Measurements from ENCODE around the gene IGSF10. TPM values are rescaled to one million over a fixed set of nuclear protein-coding genes. Genes with fewer than 3 reads are reported as not detected.
"Not testable (repeated sequence)": the region's sequence is repeated elsewhere in the genome, so short reads cannot be mapped to it uniquely, and the experiment has no call there.

IGSF10 gene
- total RNA-seq: under 0.01 TPM in 1 of 2 replicates, not detected in the other

GRCh38 chr3:151460774-151461450, at the start of gene IGSF10:
Gene IGSF10, minus strand, starts transcription at chr3:151461061. Its CDS starts 2,352 bp downstream, at chr3:151458709.
- DNase-seq (ENCODE audit: low read depth in 2 of 2): no peak

- not testable (repeated sequence) for DNase-seq (ENCODE audit: low read depth in 2 of 2)
Measured at GRCh38 chr3:151509468-151510135, 48.7 kb upstream of the IGSF10 start.

DNA sequence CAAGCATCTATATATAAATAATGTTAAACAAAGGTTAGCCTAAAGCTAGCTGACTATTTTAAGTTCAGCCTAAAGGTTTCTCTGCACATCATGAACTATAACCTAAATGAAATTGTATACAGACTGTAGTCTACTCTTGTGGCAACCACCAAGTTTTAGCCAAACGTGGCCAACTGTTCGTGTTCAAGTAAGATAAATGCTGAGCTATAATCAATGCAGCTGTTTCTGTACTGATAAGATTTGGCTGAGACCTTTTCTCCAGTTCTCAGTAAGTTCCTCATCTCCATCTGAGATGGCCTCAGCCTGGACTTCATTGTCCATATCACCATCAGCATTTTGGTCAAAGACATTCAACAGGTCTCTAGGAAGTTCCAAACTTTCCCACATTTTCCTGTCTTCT, 43.7 kb upstream of the IGSF10 start:
- DNase-seq (ENCODE audit: low read depth in 2 of 2): no peak

DNA sequence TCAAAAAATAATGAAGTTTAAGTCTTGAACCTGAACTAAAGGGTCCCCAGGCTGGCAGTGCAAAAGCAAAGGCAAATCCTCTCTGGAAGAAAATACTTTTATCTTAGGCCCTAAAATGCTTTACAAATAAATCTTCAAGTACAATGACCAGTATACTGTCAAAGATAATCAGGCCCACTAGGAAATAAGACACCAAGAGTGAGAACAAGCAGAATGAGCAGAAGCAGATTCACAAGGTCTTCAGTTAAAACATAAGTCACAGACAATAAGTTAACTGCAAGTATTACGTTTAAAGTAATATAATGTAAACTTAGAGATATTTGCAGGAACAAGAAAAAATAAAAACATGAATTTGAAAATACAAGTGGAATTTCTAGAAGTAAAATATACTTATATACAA, 42.2 kb upstream of the IGSF10 start:
- no peak for DNase-seq (ENCODE audit: low read depth in 2 of 2)

GRCh38 chr3:151501923-151502632, 41.2 kb upstream of the IGSF10 start:
- DNase-seq (ENCODE audit: low read depth in 2 of 2): peak in 1 of 2 donors; percentile 25

GRCh38 chr3:151501171-151501922, 40.5 kb upstream of the IGSF10 start:
- no peak for DNase-seq (ENCODE audit: low read depth in 2 of 2)

GRCh38 chr3:151499168-151499567, 38.3 kb upstream of the IGSF10 start:
- DNase-seq (ENCODE audit: low read depth in 2 of 2): no peak

DNA sequence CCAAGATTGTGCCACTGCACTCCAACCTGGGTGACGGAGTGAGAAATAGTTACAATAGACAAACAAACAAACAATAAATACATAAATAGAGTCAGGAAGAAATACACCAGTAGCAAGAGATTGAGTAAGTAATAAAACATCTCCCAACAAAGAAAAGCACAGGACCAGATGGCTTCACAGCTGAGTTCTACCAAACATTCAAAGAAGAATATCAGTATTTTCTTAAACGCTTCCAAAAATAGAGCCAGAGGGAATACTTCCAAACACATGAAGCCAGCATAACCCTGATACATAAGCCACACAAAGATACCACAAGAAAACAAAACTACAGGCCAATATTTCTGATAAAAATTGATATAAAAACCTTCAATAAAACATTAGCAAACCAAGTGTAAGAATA, 30.7 kb upstream of the IGSF10 start:
- no peak for DNase-seq (ENCODE audit: low read depth in 2 of 2)

DNA sequence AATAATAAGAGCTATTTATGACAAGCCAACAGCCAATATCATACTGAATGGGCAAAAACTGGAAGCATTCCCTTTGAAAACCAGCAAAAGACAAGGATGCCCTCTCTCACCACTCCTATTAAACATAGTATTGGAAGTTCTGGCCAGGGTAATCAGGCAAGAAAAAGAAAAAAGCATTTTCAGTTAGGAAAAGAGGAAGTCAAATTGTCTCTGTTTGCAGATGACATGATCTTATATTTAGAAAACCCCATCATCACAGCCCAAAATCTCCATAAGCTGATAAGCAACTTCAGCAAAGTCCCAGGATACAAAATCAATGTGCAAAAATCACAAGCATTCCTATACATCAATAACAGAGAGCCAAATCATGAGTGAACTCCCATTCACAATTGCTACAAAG, 27.0 kb upstream of the IGSF10 start:
- DNase-seq (ENCODE audit: low read depth in 2 of 2): not testable (repeated sequence)

- no peak for DNase-seq (ENCODE audit: low read depth in 2 of 2)
Measured at GRCh38 chr3:151483961-151484520, 23.2 kb upstream of the IGSF10 start.

DNA sequence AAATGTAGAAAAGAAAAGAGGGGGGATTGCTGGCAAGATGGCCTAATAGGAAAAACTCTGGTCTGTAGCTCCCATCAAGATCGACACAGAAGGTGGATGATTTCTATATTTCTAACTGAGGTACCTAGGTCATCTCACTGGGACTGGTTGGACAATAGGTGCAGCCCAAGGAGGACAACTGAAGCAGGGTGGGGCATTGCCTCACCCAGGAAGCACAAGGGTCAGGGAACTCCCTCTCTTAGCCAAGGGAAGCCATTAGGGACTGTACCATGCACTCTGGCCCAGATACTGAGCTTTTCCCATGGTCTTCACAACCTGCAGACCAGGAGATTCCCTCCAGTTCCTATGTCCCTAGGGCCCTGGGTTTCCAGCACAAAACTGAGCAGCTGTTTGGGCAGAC, 22.6 kb upstream of the IGSF10 start:
- DNase-seq (ENCODE audit: low read depth in 2 of 2): no peak

GRCh38 chr3:151480492-151480891, 19.6 kb upstream of the IGSF10 start:
- DNase-seq (ENCODE audit: low read depth in 2 of 2): no peak

GRCh38 chr3:151479452-151479851, 18.6 kb upstream of the IGSF10 start:
- no peak for DNase-seq (ENCODE audit: low read depth in 2 of 2)

GRCh38 chr3:151478335-151478697, 17.5 kb upstream of the IGSF10 start:
- DNase-seq (ENCODE audit: low read depth in 2 of 2): no peak

GRCh38 chr3:151477591-151478334, 16.9 kb upstream of the IGSF10 start:
- no peak for DNase-seq (ENCODE audit: low read depth in 2 of 2)

DNA sequence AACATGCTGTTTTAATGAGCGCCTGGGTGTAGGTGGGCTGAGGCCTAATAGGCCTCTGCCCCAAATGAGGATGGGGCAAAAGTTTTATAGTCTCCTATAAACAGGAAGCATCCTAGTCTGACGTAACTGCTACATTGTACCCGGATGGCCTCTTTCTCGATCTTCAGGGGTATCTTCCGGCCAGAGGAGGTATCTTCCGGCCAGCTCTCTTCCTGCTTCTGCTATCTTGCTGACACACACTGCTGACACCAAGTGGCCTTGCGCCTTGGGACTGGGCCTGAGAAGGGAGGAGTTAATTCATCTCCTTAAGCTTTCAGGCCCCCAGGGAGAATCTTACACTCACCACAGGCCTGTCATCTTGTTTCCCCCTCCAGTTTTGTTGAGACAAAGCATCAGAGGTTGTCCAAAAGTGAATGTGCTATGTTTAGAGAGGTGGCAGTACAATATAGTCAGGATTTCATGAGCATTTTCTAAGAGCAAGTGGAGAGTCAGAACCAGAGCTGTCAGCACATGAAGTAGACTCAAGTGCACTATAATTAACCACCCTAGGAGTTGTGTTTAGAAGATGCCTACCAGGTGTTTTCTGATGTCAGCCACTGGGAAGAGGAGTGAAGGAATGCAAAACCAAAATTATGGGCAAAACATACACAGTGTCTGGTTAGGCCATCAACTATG, 15.6 kb upstream of the IGSF10 start:
- no peak for DNase-seq (ENCODE audit: low read depth in 2 of 2)

DNA sequence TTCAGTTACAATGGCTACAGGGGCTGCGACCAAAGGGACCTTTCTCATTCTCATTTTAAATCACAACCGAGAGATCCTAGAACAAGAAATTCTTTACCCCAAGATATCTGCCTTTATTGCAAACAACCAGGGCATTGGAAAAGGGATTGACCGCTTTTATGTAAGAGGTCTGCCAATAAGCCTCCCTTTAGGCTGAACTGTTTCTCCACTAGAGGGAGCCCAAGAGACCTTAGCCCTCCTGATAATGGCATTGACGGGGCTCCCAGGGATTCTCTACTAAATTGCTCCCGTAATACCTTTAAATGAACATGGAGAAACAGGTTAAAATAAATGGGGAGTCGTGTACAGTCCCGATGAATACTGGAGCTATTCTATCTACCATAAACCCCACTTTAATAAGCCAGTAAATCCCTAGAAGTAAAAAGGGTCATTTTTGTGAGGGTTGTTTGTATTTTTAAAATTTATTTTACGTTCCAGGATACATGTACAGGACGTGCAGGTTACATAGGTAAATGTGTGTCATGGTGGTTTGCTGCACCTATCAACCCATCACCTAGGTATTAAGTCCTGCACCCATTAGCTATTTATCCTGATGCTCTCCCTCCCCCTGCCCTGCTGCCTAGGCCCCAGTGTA, 7.5 kb upstream of the IGSF10 start:
- DNase-seq (ENCODE audit: low read depth in 2 of 2): peak; percentile 50 to 75

- DNase-seq (ENCODE audit: low read depth in 2 of 2): no peak
Measured at GRCh38 chr3:151467069-151467468, 6.2 kb upstream of the IGSF10 start.

GRCh38 chr3:151462991-151463390, 2.1 kb upstream of the IGSF10 start:
- no peak for DNase-seq (ENCODE audit: low read depth in 2 of 2)

DNA sequence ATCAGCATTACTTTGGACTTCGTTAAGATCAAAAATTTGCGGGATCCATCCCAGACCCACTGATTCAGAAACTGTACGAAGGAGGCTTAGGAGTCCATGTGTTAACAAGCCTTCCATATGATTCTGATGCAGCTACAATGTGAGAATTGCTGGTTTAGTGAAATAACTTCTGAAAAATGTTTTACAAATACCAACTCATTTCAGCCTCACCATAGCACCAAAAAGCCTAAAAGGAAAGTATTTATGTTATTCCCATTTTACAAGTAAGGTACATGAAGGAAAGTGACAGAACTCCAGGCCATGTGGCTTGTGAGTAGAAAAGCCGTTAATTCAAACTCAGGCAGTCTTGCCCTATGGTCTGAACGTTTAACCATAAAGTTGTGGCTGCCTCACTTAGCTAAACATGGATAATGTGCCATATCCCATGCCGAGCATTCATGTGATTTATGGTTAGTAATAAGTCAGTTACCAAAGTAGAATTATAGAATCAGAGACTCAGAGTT, 1.5 kb upstream of the IGSF10 start:
- DNase-seq (ENCODE audit: low read depth in 2 of 2): no peak
